Sigmoid colon (tissue), 4 donors: ENCODE data around the gene SLC7A6.

ENCODE experiments used
- EP300 ChIP-seq, 4 donors: sonication (generic); formaldehyde crosslinking; IDR thresholded peaks; one replicate each; pipeline ENCODE4 v1.6.1; 2017; ENCODE audit warnings: antibody characterized with exemption in 4 of 4
- TF ChIP-seq, protein P1 (sequence below), 4 experiments: fragments of 450-650 bp in 3 of 4; fragments of 200-600 bp in 1 of 4; IDR thresholded peaks; one replicate each; pipeline ENCODE4 v1.5.1; 2016 to 2019; ENCODE audit warnings: antibody characterized with exemption in 4 of 4, mild to moderate bottlenecking in 3 of 4, moderate library complexity in 2 of 4

DNA sequence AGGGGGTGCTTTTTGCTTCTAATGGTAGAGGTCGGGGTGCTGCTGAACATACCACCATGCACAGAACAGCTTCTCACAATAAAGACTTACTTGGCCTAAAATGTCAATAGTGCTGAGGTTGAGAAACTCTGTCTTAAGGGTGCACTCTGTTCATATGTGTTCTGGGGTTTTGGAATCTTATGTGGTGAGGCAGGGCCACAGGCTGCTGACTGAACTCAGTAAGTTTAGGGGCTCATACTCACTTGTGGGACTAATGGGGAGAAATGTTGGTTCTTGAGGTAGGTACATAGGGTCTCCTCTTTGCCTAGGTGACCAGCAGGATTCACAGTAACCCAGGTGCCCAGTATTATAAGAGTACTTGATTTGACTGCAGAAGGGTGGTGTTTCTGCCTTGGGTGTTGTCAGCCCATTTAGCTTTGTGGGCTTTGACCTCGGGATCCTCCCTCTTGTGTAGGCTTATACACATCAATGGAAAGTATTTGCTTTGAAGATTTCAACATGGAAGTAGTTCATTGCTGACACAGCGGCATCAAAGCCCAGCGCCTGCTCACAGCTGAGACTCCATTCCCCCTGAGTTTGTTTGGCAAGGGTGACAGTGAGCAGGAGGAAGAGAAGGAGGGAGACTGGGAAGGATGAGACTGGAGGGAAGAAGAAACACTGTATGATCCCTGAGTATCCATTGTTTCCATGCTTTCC, 17.2 kb downstream of the SLC7A6 start:
- TF ChIP-seq, protein P1, sequence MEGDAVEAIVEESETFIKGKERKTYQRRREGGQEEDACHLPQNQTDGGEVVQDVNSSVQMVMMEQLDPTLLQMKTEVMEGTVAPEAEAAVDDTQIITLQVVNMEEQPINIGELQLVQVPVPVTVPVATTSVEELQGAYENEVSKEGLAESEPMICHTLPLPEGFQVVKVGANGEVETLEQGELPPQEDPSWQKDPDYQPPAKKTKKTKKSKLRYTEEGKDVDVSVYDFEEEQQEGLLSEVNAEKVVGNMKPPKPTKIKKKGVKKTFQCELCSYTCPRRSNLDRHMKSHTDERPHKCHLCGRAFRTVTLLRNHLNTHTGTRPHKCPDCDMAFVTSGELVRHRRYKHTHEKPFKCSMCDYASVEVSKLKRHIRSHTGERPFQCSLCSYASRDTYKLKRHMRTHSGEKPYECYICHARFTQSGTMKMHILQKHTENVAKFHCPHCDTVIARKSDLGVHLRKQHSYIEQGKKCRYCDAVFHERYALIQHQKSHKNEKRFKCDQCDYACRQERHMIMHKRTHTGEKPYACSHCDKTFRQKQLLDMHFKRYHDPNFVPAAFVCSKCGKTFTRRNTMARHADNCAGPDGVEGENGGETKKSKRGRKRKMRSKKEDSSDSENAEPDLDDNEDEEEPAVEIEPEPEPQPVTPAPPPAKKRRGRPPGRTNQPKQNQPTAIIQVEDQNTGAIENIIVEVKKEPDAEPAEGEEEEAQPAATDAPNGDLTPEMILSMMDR (IDR thresholded peaks at IDR 0.05): no peak
- no peak for TF ChIP-seq EP300 (IDR thresholded peaks at IDR 0.05)
